K562 (cell line): ENCODE data around the gene ITPKA. TPM values are rescaled to one million over a fixed set of nuclear protein-coding genes. Genes with fewer than 3 reads are reported as not detected.
A peak's percentile ranks its signal among the peaks of the same experiment; 100 is the strongest.

ENCODE experiments used
- BRD9 ChIP-seq: fragments of 450-650 bp; IDR thresholded peaks from 2 replicates; pipeline ENCODE4 v1.6.1; 2018; ENCODE audit warnings: low read depth; ENCODE audit not compliant: partially characterized antibody
- SMC3 ChIP-seq: conservative IDR thresholded peaks from 2 replicates; pipeline ENCODE4 v1.6.1; 2011; ENCODE audit warnings: low read depth, low read length, improper control_type of control experiment; ENCODE audit not compliant: insufficient read depth
- SOX6 ChIP-seq: fragments of 450-650 bp; IDR thresholded peaks from 2 replicates; pipeline ENCODE4 v1.6.1; 2014; ENCODE audit warnings: mild to moderate bottlenecking
- ZMIZ1 ChIP-seq, 2 experiments: fragments of 150-350 bp in 1 of 2; IDR thresholded peaks; 2 replicates each; pipeline ENCODE4 v1.6.1; 2012 to 2016; ENCODE audit warnings: low read depth in 2 of 2, low read length in 2 of 2, mild to moderate bottlenecking in 1 of 2, moderate library complexity in 1 of 2
- ZNF518B ChIP-seq: fragments of 250-450 bp; sonication (Bioruptor Pico); IDR thresholded peaks from 2 replicates; pipeline ENCODE4 v1.5.0; 2021; ENCODE audit warnings: mild to moderate bottlenecking, moderate library complexity
- ZNF740 ChIP-seq, 3 experiments: fragments of 200-800 bp in 1 of 3; sonication (Bioruptor generic) in 1 of 3; sonication (generic) in 1 of 3; formaldehyde crosslinking in 1 of 3; IDR thresholded peaks; 2 replicates each; pipeline versions ENCODE4 v1.6.1 to v1.8.0; 2016 to 2022; ENCODE audit warnings: mild to moderate bottlenecking in 2 of 3, missing compliant biosample characterization in 2 of 3, missing genetic modification characterization in 2 of 3, missing genetic modification reagents in 1 of 3
- ZZZ3 ChIP-seq: fragments of 450-650 bp; IDR thresholded peaks from 2 replicates; pipeline ENCODE4 v1.6.1; 2016; ENCODE audit warnings: antibody characterized with exemption, mild to moderate bottlenecking, moderate library complexity
- polyA plus RNA-seq, 8 experiments: library from polyadenylated mRNA; depleted of rRNA in 4 of 8; stranded (reverse) in 5 of 8; unstranded in 3 of 8; fragments of >200 nt; fragmentation: Nextera tagmentation in 2 of 8; fragmentation: Illumina TruSeq in 1 of 8; extraction: Ambion mirVana in 2 of 8; extraction: Trizol in 1 of 8; gene quantifications; 2 replicates each; pipeline versions ENCODE4 v1.2.1 to v1.2.3, GENCODE V29; 2011 to 2014; ENCODE audit warnings: inconsistent platforms in 1 of 8, missing spikeins in 1 of 8
- total RNA-seq, 7 experiments: library from RNA; depleted of rRNA in 6 of 7; stranded (reverse); fragments of >200 nt in 6 of 7; fragmentation: Illumina TruSeq in 2 of 7; extraction: Trizol in 2 of 7; gene quantifications; 2 replicates each; pipeline versions ENCODE4 v1.2.1 to v1.2.3, GENCODE V29; 2011 to 2021; ENCODE audit warnings: low replicate concordance in 1 of 7
- TF ChIP-seq, protein P1 (sequence below): fragments of 250-450 bp; sonication (Bioruptor Pico); IDR thresholded peaks from 2 replicates; pipeline ENCODE4 v1.5.1; 2021; ENCODE audit warnings: mild to moderate bottlenecking
- TF ChIP-seq, protein P2 (sequence below): fragments of 250-450 bp; sonication (Bioruptor Pico); IDR thresholded peaks from 2 replicates; pipeline ENCODE4 v1.8.0; 2022; ENCODE audit warnings: inconsistent platforms, mild to moderate bottlenecking, moderate library complexity, borderline replicate concordance
- TF ChIP-seq, protein P3 (sequence below): sonication (generic); formaldehyde crosslinking; IDR thresholded peaks from 2 replicates; pipeline ENCODE4 v1.8.0; 2022; ENCODE audit warnings: missing genetic modification reagents, mild to moderate bottlenecking, moderate library complexity, borderline replicate concordance
- TF ChIP-seq, protein P4 (sequence below), 2 experiments: fragments of 450-650 bp; conservative IDR thresholded peaks; 2 replicates each; pipeline ENCODE4 v1.6.1; 2017; ENCODE audit warnings: mild to moderate bottlenecking in 2 of 2, moderate library complexity in 2 of 2

ITPKA gene
- total and polyA plus RNA-seq, 9 of the 15 experiments (the other 6 are each of a cell fraction or from before 2014, with no cell fraction given) = 0.14 to 68.4 (median 11.5) TPM

DNA sequence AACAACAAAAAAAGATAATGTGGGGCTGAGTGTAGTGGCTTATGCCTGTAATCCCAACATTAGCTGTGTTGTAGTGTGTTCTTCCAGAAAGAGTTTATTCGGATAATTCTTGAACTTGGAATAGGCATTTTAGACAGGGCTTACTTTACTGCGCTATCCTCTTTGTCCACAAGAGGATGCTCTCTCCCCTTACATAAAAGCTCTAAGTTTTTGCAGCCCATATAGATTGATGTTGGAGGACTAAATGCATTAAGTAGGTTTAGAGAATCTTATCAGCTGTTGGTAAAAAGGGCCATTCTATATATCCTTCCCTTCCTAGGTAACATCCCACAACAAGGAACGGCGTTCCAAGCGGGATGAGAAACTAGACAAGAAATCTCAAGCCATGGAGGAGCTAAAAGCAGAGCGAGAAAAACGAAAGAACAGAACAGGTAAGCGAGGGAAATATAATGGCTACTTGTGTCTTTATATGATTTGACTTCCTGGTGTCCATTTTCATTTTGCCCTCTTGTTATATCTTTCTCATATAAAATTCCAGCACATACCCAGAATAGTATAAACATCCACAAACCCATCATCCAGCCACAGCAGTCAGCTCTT is 27.8 kb upstream of the ITPKA start (continued):
- TF ChIP-seq ZMIZ1 (IDR thresholded peaks at IDR 0.05; ENCODE audit: low read depth in 2 of 2, low read length in 2 of 2) (0 out of 4 replicates have a peak, but pooled peaks of 1 of the 2 experiments have one; percentile 14), SMC3 (peak; percentile 88), SOX6 (no peak), ZNF740 (CRISPR knock-in tag; IDR thresholded peaks at IDR 0.05) (no peak), ZNF740 (tag; IDR thresholded peaks at IDR 0.05) (no peak), ZZZ3 (0 out of 2 replicates have a peak, but pooled peaks have one; percentile 51), ZNF518B (CRISPR knock-in tag) (no peak), BRD9 (no peak)
- TF ChIP-seq, protein P1, sequence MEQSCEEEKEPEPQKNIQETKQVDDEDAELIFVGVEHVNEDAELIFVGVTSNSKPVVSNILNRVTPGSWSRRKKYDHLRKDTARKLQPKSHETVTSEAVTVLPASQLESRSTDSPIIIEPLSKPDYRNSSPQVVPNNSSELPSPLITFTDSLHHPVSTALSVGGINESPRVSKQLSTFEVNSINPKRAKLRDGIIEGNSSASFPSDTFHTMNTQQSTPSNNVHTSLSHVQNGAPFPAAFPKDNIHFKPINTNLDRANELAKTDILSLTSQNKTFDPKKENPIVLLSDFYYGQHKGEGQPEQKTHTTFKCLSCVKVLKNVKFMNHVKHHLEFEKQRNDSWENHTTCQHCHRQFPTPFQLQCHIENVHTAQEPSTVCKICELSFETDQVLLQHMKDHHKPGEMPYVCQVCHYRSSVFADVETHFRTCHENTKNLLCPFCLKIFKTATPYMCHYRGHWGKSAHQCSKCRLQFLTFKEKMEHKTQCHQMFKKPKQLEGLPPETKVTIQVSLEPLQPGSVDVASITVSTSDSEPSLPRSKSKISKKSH = no peak
- TF ChIP-seq, protein P2, sequence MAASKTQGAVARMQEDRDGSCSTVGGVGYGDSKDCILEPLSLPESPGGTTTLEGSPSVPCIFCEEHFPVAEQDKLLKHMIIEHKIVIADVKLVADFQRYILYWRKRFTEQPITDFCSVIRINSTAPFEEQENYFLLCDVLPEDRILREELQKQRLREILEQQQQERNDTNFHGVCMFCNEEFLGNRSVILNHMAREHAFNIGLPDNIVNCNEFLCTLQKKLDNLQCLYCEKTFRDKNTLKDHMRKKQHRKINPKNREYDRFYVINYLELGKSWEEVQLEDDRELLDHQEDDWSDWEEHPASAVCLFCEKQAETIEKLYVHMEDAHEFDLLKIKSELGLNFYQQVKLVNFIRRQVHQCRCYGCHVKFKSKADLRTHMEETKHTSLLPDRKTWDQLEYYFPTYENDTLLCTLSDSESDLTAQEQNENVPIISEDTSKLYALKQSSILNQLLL (CRISPR knock-in tag) = no peak
- TF ChIP-seq, protein P3, sequence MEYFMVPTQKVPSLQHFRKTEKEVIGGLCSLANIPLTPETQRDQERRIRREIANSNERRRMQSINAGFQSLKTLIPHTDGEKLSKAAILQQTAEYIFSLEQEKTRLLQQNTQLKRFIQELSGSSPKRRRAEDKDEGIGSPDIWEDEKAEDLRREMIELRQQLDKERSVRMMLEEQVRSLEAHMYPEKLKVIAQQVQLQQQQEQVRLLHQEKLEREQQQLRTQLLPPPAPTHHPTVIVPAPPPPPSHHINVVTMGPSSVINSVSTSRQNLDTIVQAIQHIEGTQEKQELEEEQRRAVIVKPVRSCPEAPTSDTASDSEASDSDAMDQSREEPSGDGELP = no peak
- TF ChIP-seq, protein P4, sequence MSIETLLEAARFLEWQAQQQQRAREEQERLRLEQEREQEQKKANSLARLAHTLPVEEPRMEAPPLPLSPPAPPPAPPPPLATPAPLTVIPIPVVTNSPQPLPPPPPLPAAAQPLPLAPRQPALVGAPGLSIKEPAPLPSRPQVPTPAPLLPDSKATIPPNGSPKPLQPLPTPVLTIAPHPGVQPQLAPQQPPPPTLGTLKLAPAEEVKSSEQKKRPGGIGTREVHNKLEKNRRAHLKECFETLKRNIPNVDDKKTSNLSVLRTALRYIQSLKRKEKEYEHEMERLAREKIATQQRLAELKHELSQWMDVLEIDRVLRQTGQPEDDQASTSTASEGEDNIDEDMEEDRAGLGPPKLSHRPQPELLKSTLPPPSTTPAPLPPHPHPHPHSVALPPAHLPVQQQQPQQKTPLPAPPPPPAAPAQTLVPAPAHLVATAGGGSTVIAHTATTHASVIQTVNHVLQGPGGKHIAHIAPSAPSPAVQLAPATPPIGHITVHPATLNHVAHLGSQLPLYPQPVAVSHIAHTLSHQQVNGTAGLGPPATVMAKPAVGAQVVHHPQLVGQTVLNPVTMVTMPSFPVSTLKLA (conservative IDR thresholded peaks at IDR 0.05) = 0 out of 4 replicates have a peak, but pooled peaks of 1 of the 2 experiments have one; percentile 26
